Stimulated activated CD4-positive, alpha-beta T cell treated with anti-CD3 and anti-CD28 coated beads, Interleukin-12 subunit alpha, Interleukin-12 subunit beta, amount 100 ng/mL, for 24 hours (primary cell): ENCODE data around the gene PCDHB16.

Experiments used
- DNase-seq, 2 experiments: peaks; one replicate each; pipeline ENCODE4 v3.0.0-alpha.2; 2020; ENCODE audit warnings: low read depth in 2 of 2

The PCDHB16 gene

DNA sequence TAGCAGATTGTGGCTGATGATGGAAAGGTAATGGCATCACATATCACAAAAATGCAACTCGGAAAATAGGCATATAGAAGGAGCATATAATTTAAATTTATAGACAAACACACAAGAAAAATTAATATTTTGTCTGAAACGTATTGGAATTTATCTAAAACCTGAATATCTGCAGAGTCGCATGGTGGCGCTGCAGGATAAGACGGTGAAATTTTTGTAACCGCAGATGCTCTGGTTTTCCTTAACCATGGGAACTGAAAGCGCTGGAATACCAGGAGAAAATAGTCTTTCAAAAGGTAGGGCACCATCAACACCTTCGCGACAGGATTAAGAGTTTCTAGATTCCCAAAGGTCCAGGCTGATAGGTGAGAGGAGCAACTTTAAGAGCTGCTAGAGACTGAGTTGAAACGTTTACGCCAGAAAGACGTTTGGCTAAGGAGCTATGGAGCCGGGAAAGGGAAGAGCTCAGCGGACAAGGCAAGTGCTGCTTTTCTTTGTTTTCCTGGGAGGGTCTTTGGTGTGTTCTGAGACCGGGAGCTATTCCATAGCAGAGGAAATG is 52.0 kb downstream of the PCDHB16 start:
- no peak for DNase-seq
